ENCODE data around the gene GON4L. TPM values are rescaled to one million over a fixed set of nuclear protein-coding genes. Genes with fewer than 3 reads are reported as not detected.

GON4L gene, protein sequence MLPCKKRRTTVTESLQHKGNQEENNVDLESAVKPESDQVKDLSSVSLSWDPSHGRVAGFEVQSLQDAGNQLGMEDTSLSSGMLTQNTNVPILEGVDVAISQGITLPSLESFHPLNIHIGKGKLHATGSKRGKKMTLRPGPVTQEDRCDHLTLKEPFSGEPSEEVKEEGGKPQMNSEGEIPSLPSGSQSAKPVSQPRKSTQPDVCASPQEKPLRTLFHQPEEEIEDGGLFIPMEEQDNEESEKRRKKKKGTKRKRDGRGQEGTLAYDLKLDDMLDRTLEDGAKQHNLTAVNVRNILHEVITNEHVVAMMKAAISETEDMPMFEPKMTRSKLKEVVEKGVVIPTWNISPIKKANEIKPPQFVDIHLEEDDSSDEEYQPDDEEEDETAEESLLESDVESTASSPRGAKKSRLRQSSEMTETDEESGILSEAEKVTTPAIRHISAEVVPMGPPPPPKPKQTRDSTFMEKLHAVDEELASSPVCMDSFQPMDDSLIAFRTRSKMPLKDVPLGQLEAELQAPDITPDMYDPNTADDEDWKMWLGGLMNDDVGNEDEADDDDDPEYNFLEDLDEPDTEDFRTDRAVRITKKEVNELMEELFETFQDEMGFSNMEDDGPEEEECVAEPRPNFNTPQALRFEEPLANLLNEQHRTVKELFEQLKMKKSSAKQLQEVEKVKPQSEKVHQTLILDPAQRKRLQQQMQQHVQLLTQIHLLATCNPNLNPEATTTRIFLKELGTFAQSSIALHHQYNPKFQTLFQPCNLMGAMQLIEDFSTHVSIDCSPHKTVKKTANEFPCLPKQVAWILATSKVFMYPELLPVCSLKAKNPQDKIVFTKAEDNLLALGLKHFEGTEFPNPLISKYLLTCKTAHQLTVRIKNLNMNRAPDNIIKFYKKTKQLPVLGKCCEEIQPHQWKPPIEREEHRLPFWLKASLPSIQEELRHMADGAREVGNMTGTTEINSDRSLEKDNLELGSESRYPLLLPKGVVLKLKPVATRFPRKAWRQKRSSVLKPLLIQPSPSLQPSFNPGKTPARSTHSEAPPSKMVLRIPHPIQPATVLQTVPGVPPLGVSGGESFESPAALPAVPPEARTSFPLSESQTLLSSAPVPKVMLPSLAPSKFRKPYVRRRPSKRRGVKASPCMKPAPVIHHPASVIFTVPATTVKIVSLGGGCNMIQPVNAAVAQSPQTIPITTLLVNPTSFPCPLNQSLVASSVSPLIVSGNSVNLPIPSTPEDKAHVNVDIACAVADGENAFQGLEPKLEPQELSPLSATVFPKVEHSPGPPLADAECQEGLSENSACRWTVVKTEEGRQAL (N-terminal part only)
- total RNA-seq, result 10 to 100 TPM; 53.3 to 60.8 TPM
- polyA plus RNA-seq, result 42.9 TPM

DNA sequence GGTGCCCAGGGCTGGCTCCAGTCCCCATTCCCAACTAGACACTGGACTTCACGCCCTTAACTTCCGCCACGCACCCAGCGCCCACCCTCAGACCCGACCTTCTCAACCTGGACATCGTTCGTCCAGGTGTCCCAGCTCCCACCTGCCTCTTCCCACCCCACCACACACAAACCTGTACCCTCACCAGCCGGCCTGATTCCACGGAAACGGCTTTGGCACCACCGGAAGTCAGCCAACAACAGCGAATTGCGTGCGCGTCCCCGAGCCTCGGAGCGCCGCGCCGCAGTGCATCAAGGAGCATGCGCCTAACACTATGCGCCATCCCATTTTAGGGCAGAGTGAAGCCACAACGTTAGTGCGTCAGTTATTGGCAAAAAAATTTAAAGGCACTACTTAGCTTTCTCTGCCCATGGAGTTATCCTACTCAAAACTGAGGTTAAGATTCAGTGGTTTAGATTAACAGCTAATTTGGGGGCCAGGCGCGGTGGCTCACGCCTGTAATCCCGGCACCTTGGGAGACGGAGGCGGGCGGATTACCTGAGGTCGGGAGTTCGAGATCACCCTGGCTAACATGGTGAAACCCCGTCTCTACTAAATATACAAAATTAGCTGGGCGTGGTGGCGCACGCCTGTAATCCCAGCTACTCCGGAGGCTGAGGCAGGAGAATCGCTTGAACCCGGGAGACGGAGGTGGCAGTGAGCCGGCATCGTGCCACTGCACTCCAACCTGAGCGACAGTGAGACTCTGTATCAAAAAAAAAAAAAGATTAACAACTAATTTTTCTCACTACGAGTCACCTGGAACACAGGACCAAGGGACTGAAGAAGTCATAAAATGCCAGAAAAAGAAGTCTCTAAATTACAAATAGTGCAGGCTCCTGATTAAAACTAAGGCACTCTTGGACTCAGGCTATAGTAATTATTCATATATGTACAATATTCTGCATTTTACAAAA is at the start of gene GON4L:
TSS of gene GON4L (minus strand) at position 240 of the 956 bp plus-strand sequence. CDS start 3,434 bp downstream, outside the sequence.
- no peaks in the 10 kb centered on the region for H3K9me3 Mint-ChIP-seq
- peak within 1 kb of the TSS; percentile 88 for H3K4me3 ChIP-seq (ENCODE audit: low read length)
- H3K36me3 ChIP-seq (ENCODE audit: insufficient read depth, low read length), result peaks cover 22% of the 10 kb centered on the region
- peak within 1 kb of the TSS; percentile 89 to 100 (median 99) for H3K27ac Mint-ChIP-seq
- no peaks in the 10 kb centered on the region for H3K27me3 Mint-ChIP-seq
- H3K27me3 ChIP-seq (ENCODE audit: insufficient read depth, low read length, poor library complexity, severe bottlenecking), result no peaks in the 10 kb centered on the region
- ChIA-PET POLR2A (no interaction called here), CTCF (interaction anchor here (1.0 to 1.3 kb wide), 2 partner anchors 8 to 579 kb away, joined by 3 read pairs; no protein-coding TSS in a partner anchor)
- H3K4me1 ChIP-seq (ENCODE audit: insufficient read depth, low read length), result peaks cover 41% of the 10 kb centered on the region
- peaks cover under 1 to 37% (median 2%) of the 10 kb centered on the region in 3 donors for H3K36me3 Mint-ChIP-seq
- H3K4me1 Mint-ChIP-seq, result peaks cover 42 to 72% (median 63%) of the 10 kb centered on the region in 3 donors
- H3K9me3 ChIP-seq (ENCODE audit: low read length), result no peaks in the 10 kb centered on the region
- peak within 1 kb of the TSS; percentile 95 to 100 (median 98) for H3K4me3 Mint-ChIP-seq
- peak within 1 kb of the TSS; percentile 88 for H3K27ac ChIP-seq (ENCODE audit: low read depth, low read length)
- peak; percentile 82 to 92 (median 86) for DNase-seq

GRCh38 chr1:155904261-155904660 is 47.2 kb upstream of the GON4L start:
- Mint-ChIP-seq H3K4me1 (peaks cover 1 to 15% (median 4%) of the 10 kb centered on the region in 3 donors), H3K9me3 (no peaks in the 10 kb centered on the region), H3K27me3 (no peaks in the 10 kb centered on the region), H3K27ac (peak overlapping the region in 3 of 8 donors; percentile 3 to 19 (median 14)), H3K4me3 (no peak overlapping the region), H3K36me3 (peaks cover 6 to 74% (median 18%) of the 10 kb centered on the region in 3 donors)
- Histone ChIP-seq H3K4me1 (ENCODE audit: insufficient read depth, low read length) (peaks cover under 1% of the 10 kb centered on the region), H3K27me3 (ENCODE audit: insufficient read depth, low read length, poor library complexity, severe bottlenecking) (no peaks in the 10 kb centered on the region), H3K9me3 (ENCODE audit: low read length) (no peaks in the 10 kb centered on the region), H3K4me3 (ENCODE audit: low read length) (no peak overlapping the region), H3K36me3 (ENCODE audit: insufficient read depth, low read length) (peaks cover 49% of the 10 kb centered on the region), H3K27ac (ENCODE audit: low read depth, low read length) (no peak overlapping the region)
- CTCF ChIA-PET, result interaction anchor here (1.2 to 1.3 kb wide), 2 partner anchors 9 to 58 kb away, joined by 3 to 5 read pairs; no protein-coding TSS in a partner anchor
- no peak for DNase-seq
- POLR2A ChIA-PET, result no interaction called here

DNA sequence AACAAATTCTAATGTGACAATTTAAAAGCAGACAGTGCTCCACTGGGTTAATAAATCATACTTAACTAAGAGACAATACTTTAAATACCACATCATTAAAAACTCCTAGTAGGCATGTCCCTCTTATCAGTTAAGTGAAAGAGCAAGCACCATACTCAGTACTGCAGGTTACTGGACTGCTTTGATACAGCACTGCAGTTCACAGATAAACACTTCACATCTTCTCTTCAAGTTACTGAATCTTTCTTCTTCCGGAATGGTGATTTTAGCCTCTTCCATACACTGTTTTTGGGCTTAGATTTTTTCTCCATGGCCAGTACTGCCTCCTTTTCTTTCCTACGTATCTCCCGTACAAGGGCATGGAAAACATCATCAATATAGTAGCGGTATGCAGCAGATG is 43.1 kb upstream of the GON4L start:
- H3K27ac Mint-ChIP-seq, result peak overlapping the region in 3 of 8 donors; percentile 7 to 62 (median 15)

GRCh38 chr1:155899683-155900082 is 42.7 kb upstream of the GON4L start:
- Mint-ChIP-seq H3K9me3 (no peaks in the 10 kb centered on the region), H3K4me3 (no peak overlapping the region), H3K4me1 (peaks cover 5 to 9% (median 6%) of the 10 kb centered on the region in 3 donors), H3K27ac (peak overlapping the region in 5 of 8 donors; percentile 7 to 62 (median 26)), H3K36me3 (peaks cover 6 to 66% (median 19%) of the 10 kb centered on the region in 3 donors), H3K27me3 (no peaks in the 10 kb centered on the region)
- POLR2A ChIA-PET, result interaction anchor here (0.7 kb wide), 1 partner anchor 1700 kb away, joined by 3 read pairs; no protein-coding TSS in a partner anchor
- no peak overlapping the region for H3K27ac ChIP-seq (ENCODE audit: low read depth, low read length)
- no peaks in the 10 kb centered on the region for H3K9me3 ChIP-seq (ENCODE audit: low read length)
- H3K36me3 ChIP-seq (ENCODE audit: insufficient read depth, low read length), result peaks cover 40% of the 10 kb centered on the region
- H3K4me1 ChIP-seq (ENCODE audit: insufficient read depth, low read length), result no peaks in the 10 kb centered on the region
- H3K27me3 ChIP-seq (ENCODE audit: insufficient read depth, low read length, poor library complexity, severe bottlenecking), result no peaks in the 10 kb centered on the region
- CTCF ChIA-PET, result no interaction called here
- no peak for DNase-seq
- no peak overlapping the region for H3K4me3 ChIP-seq (ENCODE audit: low read length)

More for the DNA sequence above, 43.1 kb upstream of the GON4L start:
- Histone ChIP-seq H3K36me3 (ENCODE audit: insufficient read depth, low read length) (peaks cover 44% of the 10 kb centered on the region), H3K4me3 (ENCODE audit: low read length) (no peak overlapping the region), H3K27ac (ENCODE audit: low read depth, low read length) (no peak overlapping the region), H3K4me1 (ENCODE audit: insufficient read depth, low read length) (no peaks in the 10 kb centered on the region), H3K27me3 (ENCODE audit: insufficient read depth, low read length, poor library complexity, severe bottlenecking) (no peaks in the 10 kb centered on the region), H3K9me3 (ENCODE audit: low read length) (no peaks in the 10 kb centered on the region)
- Mint-ChIP-seq H3K36me3 (peaks cover 6 to 71% (median 21%) of the 10 kb centered on the region in 3 donors), H3K9me3 (no peaks in the 10 kb centered on the region), H3K27me3 (no peaks in the 10 kb centered on the region), H3K4me3 (no peak overlapping the region), H3K4me1 (peaks cover 5 to 10% (median 6%) of the 10 kb centered on the region in 3 donors)
- ChIA-PET POLR2A (interaction anchor here (0.7 kb wide), 1 partner anchor 1701 kb away, joined by 3 read pairs; no protein-coding TSS in a partner anchor), CTCF (no interaction called here)
- no peak for DNase-seq

- H3K27ac Mint-ChIP-seq, result peak overlapping the region in 4 of 8 donors; percentile 3 to 44 (median 21)
- DNase-seq, result no peak
- H3K36me3 ChIP-seq (ENCODE audit: insufficient read depth, low read length), result peaks cover 32% of the 10 kb centered on the region
- H3K4me3 Mint-ChIP-seq, result no peak overlapping the region
- H3K27ac ChIP-seq (ENCODE audit: low read depth, low read length), result no peak overlapping the region
- H3K27me3 ChIP-seq (ENCODE audit: insufficient read depth, low read length, poor library complexity, severe bottlenecking), result no peaks in the 10 kb centered on the region
- H3K9me3 Mint-ChIP-seq, result no peaks in the 10 kb centered on the region
- no peaks in the 10 kb centered on the region for H3K27me3 Mint-ChIP-seq
- H3K36me3 Mint-ChIP-seq, result peaks cover 0 to 58% (median 15%) of the 10 kb centered on the region in 3 donors
- POLR2A ChIA-PET, result interaction anchor here (0.7 kb wide), 1 partner anchor 75 kb away, joined by 3 read pairs; no protein-coding TSS in a partner anchor
- CTCF ChIA-PET, result no interaction called here
- H3K4me1 Mint-ChIP-seq, result peaks cover 5 to 6% (median 6%) of the 10 kb centered on the region in 3 donors
- H3K9me3 ChIP-seq (ENCODE audit: low read length), result no peaks in the 10 kb centered on the region
- H3K4me3 ChIP-seq (ENCODE audit: low read length), result no peak overlapping the region
- H3K4me1 ChIP-seq (ENCODE audit: insufficient read depth, low read length), result peaks cover 2% of the 10 kb centered on the region
Observed at GRCh38 chr1:155898888-155899287, 41.9 kb upstream of the GON4L start.

- peaks cover 16 to 18% (median 17%) of the 10 kb centered on the region in 3 donors for H3K4me1 Mint-ChIP-seq
- CTCF ChIA-PET, result no interaction called here
- no peaks in the 10 kb centered on the region for H3K9me3 ChIP-seq (ENCODE audit: low read length)
- H3K27me3 ChIP-seq (ENCODE audit: insufficient read depth, low read length, poor library complexity, severe bottlenecking), result no peaks in the 10 kb centered on the region
- POLR2A ChIA-PET, result no interaction called here
- H3K9me3 Mint-ChIP-seq, result no peaks in the 10 kb centered on the region
- no peak overlapping the region for H3K4me3 Mint-ChIP-seq
- peak overlapping the region in 3 of 8 donors; percentile 19 to 66 (median 43) for H3K27ac Mint-ChIP-seq
- peaks cover 26% of the 10 kb centered on the region for H3K36me3 ChIP-seq (ENCODE audit: insufficient read depth, low read length)
- no peak overlapping the region for H3K27ac ChIP-seq (ENCODE audit: low read depth, low read length)
- DNase-seq, result no peak
- H3K27me3 Mint-ChIP-seq, result no peaks in the 10 kb centered on the region
- peaks cover 13% of the 10 kb centered on the region for H3K4me1 ChIP-seq (ENCODE audit: insufficient read depth, low read length)
- peaks cover 0 to 52% (median 15%) of the 10 kb centered on the region in 3 donors for H3K36me3 Mint-ChIP-seq
- no peak overlapping the region for H3K4me3 ChIP-seq (ENCODE audit: low read length)
Observed at GRCh38 chr1:155897746-155898145, 40.7 kb upstream of the GON4L start.
